CD4-positive, alpha-beta T cell treated with Interferon gamma for 1 hour (primary cell): Measurements from ENCODE around the gene TTF2.
"Not testable (repeated sequence)": the region's sequence is repeated elsewhere in the genome, so short reads cannot be mapped to it uniquely, and the experiment has no call there.

Experiments used
- DNase-seq: peaks from one replicate; pipeline ENCODE4 v3.0.0-alpha.2; 2020

Gene TTF2

DNA sequence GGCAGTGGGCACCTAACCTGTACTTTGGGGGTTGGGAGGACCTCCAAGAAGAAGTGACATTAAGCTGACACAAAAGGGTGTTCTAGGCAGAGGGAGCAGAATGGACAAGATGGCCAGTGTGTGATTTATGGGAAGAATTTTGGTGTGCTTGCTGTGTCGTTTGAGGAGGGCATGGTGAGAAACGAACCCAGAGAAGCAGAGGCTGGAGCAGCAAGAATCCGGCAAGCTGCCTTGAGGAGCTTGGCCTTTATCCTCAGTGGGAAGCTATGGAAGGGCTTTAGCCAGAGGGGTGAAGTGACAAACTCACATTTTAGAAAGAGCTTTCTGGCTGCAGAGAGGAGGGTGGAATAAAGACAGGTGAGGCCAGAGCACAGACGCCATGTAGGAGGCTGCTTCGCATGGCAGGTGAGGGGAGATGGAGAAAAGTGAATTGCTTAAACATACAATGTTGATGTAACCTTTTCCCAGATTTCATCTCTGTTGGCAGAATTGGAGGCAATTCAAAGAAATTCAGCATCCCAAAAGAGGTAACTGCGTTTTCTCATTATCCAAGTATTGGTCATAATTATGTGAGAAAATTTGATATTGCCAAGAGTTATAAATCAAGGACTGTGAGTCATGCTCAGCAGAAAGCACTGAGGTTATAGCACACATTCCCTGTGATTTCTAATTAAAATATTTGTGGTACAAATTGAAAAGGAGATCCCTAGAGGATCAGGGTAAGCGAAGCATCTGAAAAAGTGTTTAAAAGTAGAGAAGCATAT is 34.9 kb downstream of the TTF2 start:
- DNase-seq, result no peak

DNA sequence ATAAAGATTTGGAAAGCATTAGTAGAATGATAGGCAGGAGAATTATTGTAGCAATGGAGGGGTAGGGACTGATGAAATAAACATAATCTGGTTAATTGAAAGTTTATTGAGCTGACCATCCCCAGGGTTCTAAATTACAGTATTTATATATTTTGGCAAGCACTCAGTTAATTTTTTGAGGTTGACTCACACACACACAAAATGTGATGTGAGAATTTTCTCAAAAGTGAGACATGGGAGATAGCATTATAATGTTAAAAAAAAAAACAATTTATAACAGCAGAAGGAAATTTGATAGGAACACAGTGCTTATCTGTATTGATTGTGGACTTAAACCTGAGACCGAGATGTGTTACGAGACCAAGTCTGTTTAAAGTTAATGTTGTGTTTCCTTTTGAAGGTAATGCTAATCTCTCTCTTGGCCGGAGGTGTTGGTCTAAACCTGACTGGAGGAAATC is 36.9 kb downstream of the TTF2 start:
- DNase-seq, result no peak

DNA sequence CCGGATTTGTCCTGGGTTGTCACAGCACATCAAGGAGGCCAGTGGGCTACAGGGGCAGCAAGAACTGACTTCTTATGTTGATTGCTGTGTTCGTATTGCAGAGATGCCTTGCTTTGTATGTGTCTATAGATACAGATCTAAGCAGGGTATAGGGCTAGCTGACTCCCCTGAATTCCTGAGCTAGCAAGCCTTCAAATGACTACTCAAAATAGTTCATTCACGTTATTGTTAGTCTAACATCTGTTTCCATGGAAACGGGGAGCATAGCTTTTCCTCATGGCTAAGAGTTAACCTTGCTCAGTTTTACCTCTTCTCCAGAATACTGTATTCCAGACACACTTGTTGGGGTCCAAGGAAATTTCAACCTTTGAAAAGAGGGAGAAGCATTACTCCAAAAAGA is 37.3 kb downstream of the TTF2 start:
- DNase-seq, result no peak

DNA sequence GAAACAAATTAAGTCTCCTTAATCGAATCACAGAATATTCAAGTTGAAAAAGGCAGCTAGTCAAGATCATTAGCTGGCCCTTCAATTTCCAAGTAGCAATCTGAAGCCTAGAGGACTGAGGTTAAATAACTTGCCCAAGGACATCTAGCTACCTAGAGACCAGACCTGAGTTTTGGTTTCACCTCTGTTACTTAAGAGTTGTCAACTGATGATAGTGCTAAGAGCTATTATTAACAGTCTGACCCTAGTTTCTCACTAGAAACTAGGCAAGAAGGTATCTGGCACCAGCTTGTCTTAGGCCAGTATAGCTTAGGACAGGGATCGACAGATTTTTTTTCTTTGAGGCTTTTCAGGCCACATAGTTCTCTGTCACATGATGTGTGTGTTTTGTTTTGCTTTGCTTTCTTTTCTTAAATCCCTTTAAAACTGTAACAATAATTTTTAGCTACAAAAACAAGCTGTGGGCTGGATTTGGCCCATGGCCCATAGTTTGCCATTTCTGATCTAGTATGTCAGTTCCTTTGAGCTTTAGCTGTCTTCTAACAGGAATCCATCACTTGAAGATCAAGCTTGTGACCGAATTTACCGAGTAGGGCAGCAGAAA is 38.3 kb downstream of the TTF2 start:
- DNase-seq, result no peak

DNA sequence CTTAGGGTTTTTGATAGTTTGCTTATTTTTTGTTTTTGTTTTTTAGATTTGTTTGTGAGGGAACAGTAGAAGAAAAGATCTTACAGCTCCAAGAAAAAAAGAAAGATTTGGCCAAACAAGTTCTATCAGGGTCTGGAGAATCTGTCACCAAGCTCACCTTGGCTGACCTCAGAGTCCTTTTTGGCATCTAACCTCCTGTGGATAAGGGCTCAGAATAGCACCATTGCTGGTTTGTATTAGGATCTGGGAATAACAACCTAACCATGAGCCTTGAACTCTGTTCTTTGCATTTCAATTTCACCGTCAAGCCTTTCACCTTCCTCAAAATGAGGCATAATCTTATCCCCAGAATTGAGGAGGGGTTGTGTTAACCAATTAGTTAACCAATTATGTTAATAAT is 41.2 kb downstream of the TTF2 start:
- no peak for DNase-seq

DNA sequence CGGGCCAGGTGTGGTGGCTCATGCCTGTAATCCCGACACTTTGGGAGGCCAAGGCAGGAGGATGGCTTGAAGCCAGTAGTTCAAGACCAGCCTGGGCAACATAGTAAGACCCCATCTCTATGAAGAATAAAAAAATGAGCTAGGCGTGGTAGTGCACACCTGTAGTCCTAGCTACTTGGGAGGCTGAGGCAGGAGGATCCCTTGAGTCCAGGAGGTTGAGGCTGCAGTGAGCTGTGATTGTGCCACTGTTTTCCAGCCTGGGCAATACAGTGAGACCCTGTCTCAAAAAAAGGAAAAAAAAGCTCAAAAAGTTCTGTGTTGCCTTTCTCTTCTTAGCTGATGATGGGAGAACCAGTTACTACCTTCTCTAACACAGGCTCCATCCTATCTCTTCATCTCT is 41.7 kb downstream of the TTF2 start:
- not testable (repeated sequence) for DNase-seq

DNA sequence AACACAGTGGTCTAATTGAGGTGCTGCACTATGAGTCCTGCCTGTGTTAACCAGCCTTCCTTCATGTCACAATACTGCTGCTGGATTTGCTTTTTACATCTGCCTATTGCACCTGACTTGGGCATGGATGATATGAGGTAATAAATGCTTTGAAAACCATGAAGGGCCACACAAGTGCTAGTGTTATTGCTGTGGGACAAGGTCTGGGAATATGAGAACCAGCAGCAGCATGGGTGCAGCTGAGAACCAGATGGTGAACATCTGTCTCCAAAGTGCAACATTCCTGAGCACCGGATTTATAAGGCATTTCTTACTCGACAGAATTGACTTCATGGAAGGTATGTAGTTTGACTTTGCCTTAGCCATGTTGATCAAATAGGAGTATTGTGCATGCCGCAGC is 44.9 kb downstream of the TTF2 start:
- no peak for DNase-seq

DNA sequence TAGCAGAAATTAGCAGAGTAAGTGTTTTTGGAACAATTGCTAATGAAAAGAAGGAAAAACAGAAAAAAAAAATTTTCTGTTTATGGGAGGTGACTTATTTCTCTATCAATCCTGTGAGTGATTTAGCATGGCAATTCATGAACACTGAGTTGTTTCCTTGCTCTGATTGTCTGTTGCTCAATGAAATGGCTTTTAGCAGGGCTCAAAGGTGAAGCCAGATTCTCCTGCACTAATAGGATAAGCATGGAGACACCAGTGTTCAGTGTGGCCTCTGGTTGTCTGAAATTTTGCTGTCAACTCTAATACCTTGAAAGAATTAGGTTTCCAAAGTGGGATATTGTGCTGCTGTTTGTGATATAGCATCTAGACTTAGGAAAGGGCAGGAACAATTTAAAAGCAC is 45.6 kb downstream of the TTF2 start:
- DNase-seq, result no peak

DNA sequence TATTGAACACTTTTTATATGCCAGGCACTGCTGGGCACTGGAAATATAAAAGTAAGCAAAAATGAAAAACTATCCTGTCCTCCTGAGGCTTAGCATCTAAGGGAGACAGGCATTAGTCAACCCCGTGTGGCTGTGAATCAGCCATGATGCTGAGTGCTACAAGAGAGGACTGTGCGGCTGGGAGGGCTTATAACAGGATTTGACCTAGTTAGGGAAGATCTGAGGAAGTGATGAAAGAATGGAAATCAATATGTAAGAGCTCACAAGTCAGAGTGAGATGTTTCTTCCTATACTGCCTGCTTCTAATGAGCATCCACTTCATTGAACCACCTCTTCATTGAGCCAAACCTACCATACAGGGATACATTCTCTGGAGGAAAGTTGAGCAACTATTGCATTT is 46.4 kb downstream of the TTF2 start:
- DNase-seq, result no peak

DNA sequence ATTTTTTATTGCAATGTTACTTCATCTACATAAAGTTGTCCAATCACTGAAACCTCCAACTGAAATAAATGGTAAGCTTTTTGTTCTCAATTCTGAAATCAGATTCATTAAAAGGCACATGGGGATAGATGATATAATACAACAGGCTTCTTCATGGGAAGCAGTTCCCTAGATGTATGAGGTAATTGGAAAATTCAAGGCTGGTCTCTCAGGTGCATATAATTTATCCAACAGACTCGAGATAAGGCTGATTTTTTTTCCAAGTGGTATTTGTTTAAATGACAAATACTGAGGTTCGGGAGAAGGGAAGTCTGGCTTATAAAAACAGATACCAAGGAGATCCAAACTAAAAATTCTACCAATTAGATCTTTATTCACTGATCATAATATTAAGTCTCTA is 47.2 kb downstream of the TTF2 start:
- no peak for DNase-seq

DNA sequence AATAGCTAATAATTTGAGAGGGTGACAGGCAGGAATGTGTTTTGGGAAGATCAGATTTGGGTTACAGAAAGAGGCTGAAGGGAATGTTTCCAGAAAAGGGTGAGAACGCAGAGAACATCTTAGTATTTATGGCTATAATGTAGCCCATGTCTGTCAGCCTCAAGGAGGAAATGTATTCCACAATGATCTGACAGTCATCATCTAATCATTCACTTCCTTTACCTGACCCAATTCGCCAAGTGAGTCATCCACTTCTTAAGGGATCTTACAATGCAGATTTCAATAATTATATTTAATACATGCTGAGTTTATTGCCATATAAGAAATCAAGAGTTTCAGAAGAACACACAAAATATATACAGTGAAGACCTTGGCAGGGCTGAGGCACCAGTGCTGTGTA is 50.6 kb downstream of the TTF2 start:
- DNase-seq, result no peak

DNA sequence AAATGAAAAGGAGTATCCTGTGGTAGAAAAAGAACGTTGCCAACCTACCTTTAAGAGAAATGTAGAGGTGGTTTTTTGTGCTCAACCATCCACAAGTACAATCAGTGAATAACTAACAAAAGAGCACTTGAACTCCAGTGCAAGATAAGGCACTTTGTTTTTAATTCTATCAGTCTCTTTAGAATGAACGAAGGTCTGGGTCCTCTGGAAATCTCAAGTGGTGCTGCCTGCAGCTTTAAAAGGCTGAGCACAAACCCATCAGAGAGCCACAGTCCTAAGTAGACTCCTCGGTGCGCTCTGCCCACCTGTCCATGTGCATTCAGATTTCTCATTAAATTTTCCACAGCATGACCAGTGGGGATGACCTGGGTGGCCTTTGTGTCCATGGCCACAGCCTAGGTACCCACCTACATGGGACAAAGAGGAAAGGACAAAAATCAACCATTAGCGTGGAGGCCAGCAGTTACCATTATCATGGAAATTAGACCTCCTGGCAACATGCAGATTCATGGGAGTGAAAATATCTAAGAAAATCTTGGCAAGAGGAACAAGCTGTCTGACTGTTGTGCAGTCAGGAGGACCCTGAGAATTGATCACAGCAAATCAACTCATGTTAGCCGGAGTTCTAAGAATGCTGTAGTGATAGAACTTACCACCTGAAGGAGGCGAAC is 52.1 kb downstream of the TTF2 start:
- no peak for DNase-seq

DNA sequence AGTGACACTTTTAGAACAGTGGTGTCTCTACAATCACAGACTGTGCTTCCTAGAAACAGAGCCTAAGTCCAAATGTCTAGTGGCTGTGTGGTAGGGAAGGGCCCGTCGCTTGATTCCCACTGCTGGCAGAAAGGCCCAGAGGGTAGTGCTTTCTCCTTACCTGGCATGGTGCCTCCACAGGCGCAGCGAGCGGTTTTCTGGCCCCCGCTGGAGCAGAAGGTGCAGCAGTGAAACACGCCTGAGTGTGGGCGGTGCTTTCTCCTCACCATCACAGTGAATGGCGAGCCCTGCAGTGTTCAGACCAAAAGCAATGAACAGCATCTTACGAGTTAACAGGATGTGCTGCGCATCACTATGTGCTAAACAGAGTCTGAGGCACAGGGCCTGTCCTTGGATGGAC is 53.1 kb downstream of the TTF2 start:
- DNase-seq, result no peak

DNA sequence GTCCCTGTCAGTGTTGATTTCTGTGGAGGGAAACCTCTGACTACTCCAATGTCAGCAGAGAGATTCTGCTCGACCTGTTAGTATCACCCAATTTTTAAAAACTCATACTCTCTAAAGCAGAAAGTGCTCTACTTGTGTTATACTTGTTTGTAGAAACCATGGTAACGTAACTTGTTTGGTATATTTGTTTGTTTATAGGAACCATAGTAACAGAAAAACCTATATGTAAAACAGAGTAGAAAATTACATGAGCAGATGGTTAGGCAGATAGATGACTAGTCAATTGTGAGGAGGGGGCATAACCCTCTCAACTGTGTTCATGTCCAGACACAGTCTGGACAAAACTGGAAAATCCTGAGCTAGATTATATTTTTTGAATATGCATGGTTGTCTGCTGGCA is 54.8 kb downstream of the TTF2 start:
- DNase-seq, result no peak

DNA sequence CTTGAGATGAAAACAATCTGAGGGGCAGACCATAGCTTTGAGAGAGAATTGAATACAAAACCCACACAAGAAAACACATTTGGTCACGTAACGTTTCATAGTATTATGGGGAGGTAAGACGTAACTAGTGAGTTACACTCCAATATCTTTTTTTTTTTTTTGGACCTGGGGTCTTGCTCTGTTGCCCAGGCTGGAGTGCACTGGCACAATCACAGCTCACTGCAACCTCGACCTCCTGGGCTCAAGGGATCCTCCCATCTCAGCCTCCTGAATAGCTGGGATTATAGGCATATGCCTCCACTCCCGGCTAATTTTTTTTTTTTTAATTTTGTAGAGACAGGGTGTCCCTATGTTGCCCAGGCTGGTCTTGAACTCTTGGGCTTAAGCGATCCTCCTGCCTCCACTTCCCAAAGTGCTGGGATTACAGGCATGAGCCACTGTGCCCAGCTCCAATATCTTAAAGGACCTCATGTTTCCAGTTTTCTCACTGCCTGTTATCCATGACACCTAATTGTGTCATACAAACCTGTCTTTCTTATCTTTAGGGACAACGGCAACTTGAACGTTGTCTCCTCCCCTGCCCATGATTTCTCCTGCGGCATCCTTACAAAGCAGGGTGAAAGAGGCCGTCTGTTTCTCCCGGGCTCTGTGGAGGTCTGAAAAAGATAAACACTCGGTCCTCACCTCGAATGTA is 56.1 kb downstream of the TTF2 start:
- DNase-seq, result no peak

DNA sequence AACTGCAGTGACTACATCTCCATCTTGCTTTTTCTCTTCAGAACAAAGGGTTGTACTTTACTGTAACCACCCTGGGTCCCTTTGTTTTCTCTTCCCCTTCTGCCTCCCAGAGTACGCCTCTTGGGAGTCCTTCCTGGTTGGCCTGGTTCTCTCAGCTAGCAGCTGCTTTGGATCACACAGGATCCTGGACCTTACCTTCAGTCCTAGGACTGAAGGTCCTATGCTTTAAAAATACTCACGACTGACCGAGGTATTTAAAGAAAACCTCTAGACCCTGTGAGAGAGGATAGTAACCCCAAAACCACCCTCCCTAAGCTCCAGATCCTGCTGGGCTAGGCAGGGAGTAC is 56.6 kb downstream of the TTF2 start:
- DNase-seq, result no peak

DNA sequence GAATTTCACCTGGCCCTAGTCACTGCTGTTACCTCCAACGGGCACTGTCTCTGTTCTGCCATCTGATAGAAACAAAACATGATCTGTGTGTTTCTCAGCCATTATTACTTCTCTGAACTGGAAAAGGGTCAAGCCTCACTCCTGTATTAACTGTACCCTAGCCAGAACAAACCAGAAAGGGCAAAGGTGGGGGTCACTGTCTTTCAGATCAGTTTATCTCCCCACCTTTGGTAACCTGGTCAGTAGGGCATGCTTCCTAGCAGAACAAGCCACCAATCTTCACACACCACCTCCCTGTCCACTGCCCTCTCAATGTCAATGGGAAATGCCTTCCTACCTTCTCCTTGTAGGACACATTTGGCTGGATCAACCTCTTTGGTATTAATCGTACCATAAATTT is 57.6 kb downstream of the TTF2 start:
- DNase-seq, result no peak

DNA sequence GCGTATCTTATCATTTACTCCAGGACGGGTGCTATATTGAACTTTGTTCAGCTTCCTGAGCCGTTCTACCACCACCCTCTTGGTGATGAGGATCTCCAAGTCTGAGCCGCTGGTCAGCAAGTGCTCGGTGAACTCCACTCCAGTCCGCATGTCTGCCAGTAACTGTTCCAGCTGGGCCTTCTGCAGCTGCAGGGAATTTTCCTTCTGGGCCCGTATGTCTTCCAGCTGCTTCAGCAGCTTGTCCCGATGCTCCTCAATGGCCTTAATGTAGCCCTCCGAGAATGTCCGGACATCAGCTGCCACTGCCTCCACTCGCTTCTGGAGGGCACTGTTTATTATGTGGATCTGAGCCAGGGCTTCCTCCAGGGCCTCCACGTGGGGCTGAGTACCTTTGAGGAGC is 58.0 kb downstream of the TTF2 start:
- no peak for DNase-seq

DNA sequence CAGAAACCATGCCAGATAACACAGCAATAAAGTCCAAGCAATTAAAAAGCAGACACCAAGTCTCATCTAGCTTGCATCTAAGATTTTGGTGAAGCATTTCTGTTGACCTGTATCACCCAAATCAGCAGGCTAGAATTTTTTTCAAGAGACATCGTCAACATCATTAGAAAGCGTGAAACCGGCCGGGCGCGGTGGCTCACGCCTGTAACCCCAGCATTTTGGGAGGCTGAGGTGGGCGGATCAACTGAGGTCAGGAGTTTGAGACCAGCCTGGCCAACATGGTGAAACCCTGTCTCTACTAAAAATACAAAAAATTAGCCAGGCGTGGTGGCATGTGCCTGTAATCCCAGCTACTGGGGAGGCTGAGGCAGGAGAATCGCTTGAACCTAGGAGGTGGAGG is 59.0 kb downstream of the TTF2 start:
- not testable (repeated sequence) for DNase-seq

DNA sequence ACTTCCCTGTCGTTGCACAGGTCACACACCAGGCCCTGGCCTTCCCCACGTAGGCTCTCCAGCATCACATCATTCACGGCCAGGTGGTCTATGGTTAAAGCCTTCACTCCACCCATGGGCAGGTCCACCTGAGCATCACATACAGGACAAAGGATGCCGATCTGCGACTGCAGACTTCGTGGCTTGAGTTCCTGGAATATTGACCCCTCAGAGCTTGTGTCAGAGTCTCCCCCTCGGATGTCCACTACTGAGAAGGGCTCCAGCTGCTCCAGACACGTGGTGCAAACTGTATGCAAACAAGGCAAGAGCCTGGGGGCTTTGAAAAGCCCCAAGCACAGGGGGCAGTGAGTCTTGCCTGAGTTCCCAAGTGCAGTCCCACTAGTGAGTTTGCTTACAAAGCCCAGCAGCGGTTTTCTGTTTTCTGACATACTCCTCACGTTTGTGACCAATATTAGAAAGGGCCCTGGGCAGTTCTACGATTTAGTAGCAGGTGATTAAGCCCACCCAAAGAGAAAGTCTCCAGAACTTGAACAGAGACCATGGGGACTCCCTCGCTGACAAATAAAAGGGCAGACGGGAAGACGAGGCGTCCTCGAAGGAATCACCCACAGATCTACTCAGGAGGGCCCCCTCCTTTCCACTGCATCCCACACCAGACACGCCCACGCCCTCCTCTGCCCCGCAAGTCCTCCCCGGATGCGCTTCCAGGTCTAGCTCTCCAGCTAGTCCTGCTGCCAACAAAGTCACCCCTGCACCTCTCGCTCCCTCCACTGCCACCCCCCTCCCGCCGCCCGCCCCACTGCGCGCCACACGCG is 60.9 kb downstream of the TTF2 start:
- no peak for DNase-seq

DNA sequence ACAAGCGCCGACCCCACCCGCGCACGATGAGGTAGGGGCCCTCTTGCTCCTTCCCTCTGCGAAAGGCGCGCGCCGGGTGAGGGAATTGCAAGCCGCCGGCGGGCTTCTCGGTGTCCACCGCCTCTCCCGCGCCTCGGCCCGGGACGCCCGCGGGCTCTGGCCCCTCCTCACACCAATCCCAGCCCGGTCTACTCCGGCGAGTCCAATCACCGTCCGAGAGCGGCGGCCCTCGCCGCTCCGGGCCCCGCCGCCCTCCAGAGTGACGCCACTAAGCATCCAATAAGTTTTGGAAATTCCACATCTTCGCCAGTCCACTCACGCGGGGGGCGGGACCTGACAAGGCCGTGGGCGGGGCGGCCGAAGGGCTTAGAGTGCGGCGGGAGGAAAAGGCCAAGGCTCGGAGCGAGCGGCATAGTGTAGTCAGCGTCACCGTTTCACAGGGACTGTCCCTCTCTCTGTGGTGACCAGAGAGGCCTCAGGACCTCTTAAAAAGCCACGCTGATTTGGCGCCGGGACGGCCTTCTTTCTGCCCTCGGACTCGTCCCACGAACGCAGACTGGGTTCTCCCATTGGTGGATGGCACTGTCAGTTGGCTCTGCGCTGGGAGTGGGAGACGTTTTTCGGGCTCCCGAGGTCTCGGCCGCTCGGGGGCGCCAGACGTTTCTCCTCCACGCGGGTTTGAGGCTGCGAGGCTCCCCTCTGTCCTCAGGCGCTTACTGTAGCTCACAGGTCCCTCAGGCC is 61.6 kb downstream of the TTF2 start, which contains the start of gene TRIM45:
Gene TRIM45, minus strand, starts transcription at position 161 of the 741 bp plus-strand sequence. CDS start 548 bp downstream, outside the sequence.
- DNase-seq, result peak; percentile 85
